Measurements from ENCODE around the gene FBXL7.

DNA sequence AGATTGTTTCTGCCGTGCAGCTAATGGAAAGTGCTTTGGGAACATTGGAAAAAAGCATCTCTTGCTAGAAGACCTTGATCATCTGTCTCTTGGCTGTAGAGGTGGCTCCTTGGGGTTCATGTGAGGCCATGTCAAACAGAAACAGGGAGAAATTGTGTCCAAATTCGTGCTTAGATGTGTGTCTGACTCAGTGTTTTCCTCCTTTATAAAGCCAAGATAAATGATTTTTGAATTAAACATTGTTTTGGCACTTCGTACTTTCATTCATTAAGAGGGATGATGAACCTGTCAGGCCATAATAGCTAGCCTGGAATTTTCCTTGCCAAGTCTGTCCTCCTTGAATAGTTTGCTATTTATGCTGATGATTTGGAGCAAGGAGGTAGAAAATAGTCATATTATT, 143.8 kb downstream of the FBXL7 start:
- TF ChIP-seq MAX (IDR thresholded peaks at IDR 0.05) (no peak), TAF1 (IDR thresholded peaks at IDR 0.05; ENCODE audit: low read depth) (no peak), CREB1 (IDR thresholded peaks at IDR 0.05; ENCODE audit: low read depth) (no peak), CEBPB (IDR thresholded peaks at IDR 0.05) (no peak), FOXM1 (IDR thresholded peaks at IDR 0.05; ENCODE audit: borderline replicate concordance, low read depth) (no peak), RAD21 (IDR thresholded peaks at IDR 0.05; ENCODE audit: low read depth) (no peak), NFIC (IDR thresholded peaks at IDR 0.05) (no peak), EP300 (IDR thresholded peaks at IDR 0.05; ENCODE audit: borderline replicate concordance) (no peak), EGR1 (IDR thresholded peaks at IDR 0.05) (no peak)

Measured in Ishikawa (cell line).